GM19328 (cell line): ENCODE measurements around the gene KIAA1217.

ENCODE experiments used
- ATAC-seq: cut with Tn5 transposase; IDR thresholded peaks from one replicate; pipeline ENCODE4 v1.9.1; 2021; ENCODE audit warnings: mild to moderate bottlenecking, moderate library complexity; ENCODE audit not compliant: unreplicated experiment

Gene KIAA1217

GRCh38 chr10:24574578-24575155, 365.7 kb downstream of the KIAA1217 start:
- ATAC-seq: no peak

- no peak for ATAC-seq
Observed at GRCh38 chr10:24575481-24576002, 366.6 kb downstream of the KIAA1217 start.

GRCh38 chr10:24579448-24579847, 370.5 kb downstream of the KIAA1217 start:
- no peak for ATAC-seq

GRCh38 chr10:24579906-24580305, 371.0 kb downstream of the KIAA1217 start:
- no peak for ATAC-seq

GRCh38 chr10:24589265-24589664, 380.3 kb downstream of the KIAA1217 start:
- ATAC-seq: no peak

GRCh38 chr10:24590697-24591457, 381.9 kb downstream of the KIAA1217 start:
- no peak for ATAC-seq

- no peak for ATAC-seq
Observed at GRCh38 chr10:24596217-24596930, 387.4 kb downstream of the KIAA1217 start.

- no peak for ATAC-seq
Observed at GRCh38 chr10:24597426-24597825, 388.5 kb downstream of the KIAA1217 start.
